Stomach (tissue), 4 donors: Measurements from ENCODE around the gene PIWIL1.

Experiments
- EP300 ChIP-seq: sonication (generic); formaldehyde crosslinking; IDR thresholded peaks from one replicate; pipeline ENCODE4 v1.6.1; 2017; ENCODE audit warnings: antibody characterized with exemption
- TF ChIP-seq, protein P1 (sequence below), 7 experiments: fragments of 450-650 bp in 4 of 7; fragments of 200-600 bp in 3 of 7; sonication (generic) in 3 of 7; IDR thresholded peaks; one replicate each; pipeline ENCODE4 v1.5.1; 2016 to 2019; ENCODE audit warnings: antibody characterized with exemption in 7 of 7, control low read depth in 2 of 7, mild to moderate bottlenecking in 1 of 7

GRCh38 chr12:130298322-130299021 is 39.2 kb upstream of the PIWIL1 start:
- TF ChIP-seq EP300: no peak
- TF ChIP-seq, protein P1, sequence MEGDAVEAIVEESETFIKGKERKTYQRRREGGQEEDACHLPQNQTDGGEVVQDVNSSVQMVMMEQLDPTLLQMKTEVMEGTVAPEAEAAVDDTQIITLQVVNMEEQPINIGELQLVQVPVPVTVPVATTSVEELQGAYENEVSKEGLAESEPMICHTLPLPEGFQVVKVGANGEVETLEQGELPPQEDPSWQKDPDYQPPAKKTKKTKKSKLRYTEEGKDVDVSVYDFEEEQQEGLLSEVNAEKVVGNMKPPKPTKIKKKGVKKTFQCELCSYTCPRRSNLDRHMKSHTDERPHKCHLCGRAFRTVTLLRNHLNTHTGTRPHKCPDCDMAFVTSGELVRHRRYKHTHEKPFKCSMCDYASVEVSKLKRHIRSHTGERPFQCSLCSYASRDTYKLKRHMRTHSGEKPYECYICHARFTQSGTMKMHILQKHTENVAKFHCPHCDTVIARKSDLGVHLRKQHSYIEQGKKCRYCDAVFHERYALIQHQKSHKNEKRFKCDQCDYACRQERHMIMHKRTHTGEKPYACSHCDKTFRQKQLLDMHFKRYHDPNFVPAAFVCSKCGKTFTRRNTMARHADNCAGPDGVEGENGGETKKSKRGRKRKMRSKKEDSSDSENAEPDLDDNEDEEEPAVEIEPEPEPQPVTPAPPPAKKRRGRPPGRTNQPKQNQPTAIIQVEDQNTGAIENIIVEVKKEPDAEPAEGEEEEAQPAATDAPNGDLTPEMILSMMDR (IDR thresholded peaks at IDR 0.05): no peak
